ENCODE measurements around the gene FUS.

Gene FUS

GRCh38 chr16:31214708-31215286 lies 34.9 kb downstream of the FUS start (continued):
- no peak for TF ChIP-seq ZNF8 (CRISPR knock-in tag; IDR thresholded peaks at IDR 0.05)

GRCh38 chr16:31215287-31216162 lies 35.6 kb downstream of the FUS start:
- no peak for TF ChIP-seq TSHZ2 (CRISPR knock-in tag; IDR thresholded peaks at IDR 0.05)
- TF ChIP-seq BACH2 (CRISPR knock-in tag; IDR thresholded peaks at IDR 0.05; ENCODE audit: borderline replicate concordance), result no peak
- no peak for TF ChIP-seq TCF4 (CRISPR knock-in tag; IDR thresholded peaks at IDR 0.05; ENCODE audit: borderline replicate concordance)
- no peak for TF ChIP-seq CSDC2 (CRISPR knock-in tag; IDR thresholded peaks at IDR 0.05)
- no peak for TF ChIP-seq ZNF70 (CRISPR knock-in tag; IDR thresholded peaks at IDR 0.05)
- TF ChIP-seq ISL1 (CRISPR knock-in tag; IDR thresholded peaks at IDR 0.05), result no peak
- no peak for TF ChIP-seq ZNF8 (CRISPR knock-in tag; IDR thresholded peaks at IDR 0.05)
- no peak for TF ChIP-seq ZNF565 (CRISPR knock-in tag; conservative IDR thresholded peaks at IDR 0.05; ENCODE audit: low read depth)
- no peak for TF ChIP-seq POU6F1 (CRISPR knock-in tag; IDR thresholded peaks at IDR 0.05; ENCODE audit: borderline replicate concordance, low read depth)
- TF ChIP-seq OSR1 (CRISPR knock-in tag; IDR thresholded peaks at IDR 0.05), result no peak
- TF ChIP-seq TOX (CRISPR knock-in tag; IDR thresholded peaks at IDR 0.05; ENCODE audit: borderline replicate concordance), result no peak
- no peak for TF ChIP-seq RARB (CRISPR knock-in tag; IDR thresholded peaks at IDR 0.05)
- TF ChIP-seq ZC3H10 (CRISPR knock-in tag; IDR thresholded peaks at IDR 0.05), result no peak
- no peak for TF ChIP-seq PATZ1 (CRISPR knock-in tag; IDR thresholded peaks at IDR 0.05; ENCODE audit: borderline replicate concordance)
- no peak for TF ChIP-seq ARNTL (CRISPR knock-in tag; IDR thresholded peaks at IDR 0.05; ENCODE audit: borderline replicate concordance, low read depth)
- no peak for TF ChIP-seq CREB5 (CRISPR knock-in tag; IDR thresholded peaks at IDR 0.05; ENCODE audit: low read depth)
- TF ChIP-seq ESRRG (CRISPR knock-in tag; IDR thresholded peaks at IDR 0.05), result no peak
- no peak for TF ChIP-seq PPARA (CRISPR knock-in tag; IDR thresholded peaks at IDR 0.05; ENCODE audit: borderline replicate concordance)
- peak; percentile 85 for ATAC-seq

- ATAC-seq, result no peak
- TF ChIP-seq CREB5 (CRISPR knock-in tag; IDR thresholded peaks at IDR 0.05; ENCODE audit: low read depth), result no peak
- TF ChIP-seq ZNF8 (CRISPR knock-in tag; IDR thresholded peaks at IDR 0.05), result no peak
- no peak for TF ChIP-seq CSDC2 (CRISPR knock-in tag; IDR thresholded peaks at IDR 0.05)
- no peak for TF ChIP-seq ARNTL (CRISPR knock-in tag; IDR thresholded peaks at IDR 0.05; ENCODE audit: borderline replicate concordance, low read depth)
- TF ChIP-seq CSRNP3 (CRISPR knock-in tag; IDR thresholded peaks at IDR 0.05), result no peak
- TF ChIP-seq TCF4 (CRISPR knock-in tag; IDR thresholded peaks at IDR 0.05; ENCODE audit: borderline replicate concordance), result no peak
- TF ChIP-seq SNAI2 (CRISPR knock-in tag; IDR thresholded peaks at IDR 0.05), result no peak
- TF ChIP-seq ISL1 (CRISPR knock-in tag; IDR thresholded peaks at IDR 0.05), result no peak
- no peak for TF ChIP-seq ZNF565 (CRISPR knock-in tag; conservative IDR thresholded peaks at IDR 0.05; ENCODE audit: low read depth)
- no peak for TF ChIP-seq ZFP30 (CRISPR knock-in tag; IDR thresholded peaks at IDR 0.05)
- TF ChIP-seq ESRRG (CRISPR knock-in tag; IDR thresholded peaks at IDR 0.05), result no peak
- no peak for TF ChIP-seq GLIS3 (CRISPR knock-in tag; IDR thresholded peaks at IDR 0.05)
- no peak for TF ChIP-seq ZFP3 (CRISPR knock-in tag; IDR thresholded peaks at IDR 0.05)
- TF ChIP-seq POU6F1 (CRISPR knock-in tag; IDR thresholded peaks at IDR 0.05; ENCODE audit: borderline replicate concordance, low read depth), result no peak
- TF ChIP-seq ZC3H10 (CRISPR knock-in tag; IDR thresholded peaks at IDR 0.05), result no peak
- no peak for TF ChIP-seq PPARA (CRISPR knock-in tag; IDR thresholded peaks at IDR 0.05; ENCODE audit: borderline replicate concordance)
Observed at GRCh38 chr16:31216422-31217135, 36.6 kb downstream of the FUS start, which contains the start of gene PYDC1. Gene PYDC1 (minus strand): TSS chr16:31217135. CDS start chr16:31217028, 107 bp downstream.
